ENCODE data around the gene C15orf61. TPM values are rescaled to one million over a fixed set of nuclear protein-coding genes. Genes with fewer than 3 reads are reported as not detected.

C15orf61 gene
- polyA plus RNA-seq, 2 of the 4 experiments (the other 2 are of a cell fraction): 3.6 to 5.9 TPM

DNA sequence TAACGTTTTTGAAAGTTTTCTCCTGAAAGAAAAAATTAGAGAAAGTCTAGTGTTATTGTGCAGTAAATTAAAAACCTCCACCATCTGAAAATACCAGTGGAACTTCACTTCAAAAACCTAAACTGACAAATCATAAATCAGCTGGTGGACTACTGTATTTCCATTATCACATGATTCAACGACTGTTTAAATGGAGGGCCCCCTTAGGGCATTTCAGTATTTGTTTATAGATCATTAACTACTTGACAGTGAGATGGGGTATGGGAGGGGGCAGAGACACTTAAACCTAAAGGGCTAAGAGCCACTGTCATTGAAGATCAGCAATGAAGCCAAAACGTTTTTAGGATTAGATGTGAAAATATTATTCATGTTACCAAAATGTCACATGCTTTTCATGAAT lies 8.8 kb upstream of the C15orf61 start:
- Histone ChIP-seq H3K4me1 (peaks cover 14% of the 10 kb centered on the region; the same call in 2 of the 3 replicates), H3K27ac (no peak overlapping the region), H3K9me3 (no peaks in the 10 kb centered on the region), H3K4me3 (no peak overlapping the region), H3K4me2 (no peak overlapping the region)
- ChIA-PET POLR2A (no interaction called here), CTCF (interaction anchor here (1.1 to 2.1 kb wide), 3 partner anchors 10 to 321 kb away, joined by 3 to 8 read pairs (median 3); no protein-coding TSS in a partner anchor)
- no peak for DNase-seq (ENCODE audit: low read depth in 1 of 2, low spot score in 1 of 2)
- 25% methylated on average over 3 of the region's 3 CpGs for WGBS (ENCODE audit: missing lambda C conversion rate)
- TF ChIP-seq CHD4 (IDR thresholded peaks at IDR 0.05; ENCODE audit: borderline replicate concordance): no peak
- TF ChIP-seq RCOR1 (IDR thresholded peaks at IDR 0.05; ENCODE audit: low read depth, low read length): no peak
- TF ChIP-seq, protein P1, sequence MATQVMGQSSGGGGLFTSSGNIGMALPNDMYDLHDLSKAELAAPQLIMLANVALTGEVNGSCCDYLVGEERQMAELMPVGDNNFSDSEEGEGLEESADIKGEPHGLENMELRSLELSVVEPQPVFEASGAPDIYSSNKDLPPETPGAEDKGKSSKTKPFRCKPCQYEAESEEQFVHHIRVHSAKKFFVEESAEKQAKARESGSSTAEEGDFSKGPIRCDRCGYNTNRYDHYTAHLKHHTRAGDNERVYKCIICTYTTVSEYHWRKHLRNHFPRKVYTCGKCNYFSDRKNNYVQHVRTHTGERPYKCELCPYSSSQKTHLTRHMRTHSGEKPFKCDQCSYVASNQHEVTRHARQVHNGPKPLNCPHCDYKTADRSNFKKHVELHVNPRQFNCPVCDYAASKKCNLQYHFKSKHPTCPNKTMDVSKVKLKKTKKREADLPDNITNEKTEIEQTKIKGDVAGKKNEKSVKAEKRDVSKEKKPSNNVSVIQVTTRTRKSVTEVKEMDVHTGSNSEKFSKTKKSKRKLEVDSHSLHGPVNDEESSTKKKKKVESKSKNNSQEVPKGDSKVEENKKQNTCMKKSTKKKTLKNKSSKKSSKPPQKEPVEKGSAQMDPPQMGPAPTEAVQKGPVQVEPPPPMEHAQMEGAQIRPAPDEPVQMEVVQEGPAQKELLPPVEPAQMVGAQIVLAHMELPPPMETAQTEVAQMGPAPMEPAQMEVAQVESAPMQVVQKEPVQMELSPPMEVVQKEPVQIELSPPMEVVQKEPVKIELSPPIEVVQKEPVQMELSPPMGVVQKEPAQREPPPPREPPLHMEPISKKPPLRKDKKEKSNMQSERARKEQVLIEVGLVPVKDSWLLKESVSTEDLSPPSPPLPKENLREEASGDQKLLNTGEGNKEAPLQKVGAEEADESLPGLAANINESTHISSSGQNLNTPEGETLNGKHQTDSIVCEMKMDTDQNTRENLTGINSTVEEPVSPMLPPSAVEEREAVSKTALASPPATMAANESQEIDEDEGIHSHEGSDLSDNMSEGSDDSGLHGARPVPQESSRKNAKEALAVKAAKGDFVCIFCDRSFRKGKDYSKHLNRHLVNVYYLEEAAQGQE (IDR thresholded peaks at IDR 0.05): no peak
- no peak for TF ChIP-seq FOSL2 (IDR thresholded peaks at IDR 0.05)
- no peak for TF ChIP-seq FOSL2 (CRISPR knock-in tag; IDR thresholded peaks at IDR 0.05)
- TF ChIP-seq EHF (CRISPR knock-in tag; IDR thresholded peaks at IDR 0.05): no peak
- TF ChIP-seq, protein P2, sequence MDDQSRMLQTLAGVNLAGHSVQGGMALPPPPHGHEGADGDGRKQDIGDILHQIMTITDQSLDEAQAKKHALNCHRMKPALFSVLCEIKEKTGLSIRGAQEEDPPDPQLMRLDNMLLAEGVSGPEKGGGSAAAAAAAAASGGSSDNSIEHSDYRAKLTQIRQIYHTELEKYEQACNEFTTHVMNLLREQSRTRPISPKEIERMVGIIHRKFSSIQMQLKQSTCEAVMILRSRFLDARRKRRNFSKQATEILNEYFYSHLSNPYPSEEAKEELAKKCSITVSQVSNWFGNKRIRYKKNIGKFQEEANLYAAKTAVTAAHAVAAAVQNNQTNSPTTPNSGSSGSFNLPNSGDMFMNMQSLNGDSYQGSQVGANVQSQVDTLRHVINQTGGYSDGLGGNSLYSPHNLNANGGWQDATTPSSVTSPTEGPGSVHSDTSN (IDR thresholded peaks at IDR 0.05): no peak
- TF ChIP-seq CHD2 (IDR thresholded peaks at IDR 0.05; ENCODE audit: low read length, partially characterized antibody): no peak
- no peak for TF ChIP-seq ZSCAN20 (CRISPR knock-in tag; IDR thresholded peaks at IDR 0.05)
- no peak for TF ChIP-seq PHF8 (IDR thresholded peaks at IDR 0.05; ENCODE audit: borderline replicate concordance, low read depth)
- TF ChIP-seq, protein P3, sequence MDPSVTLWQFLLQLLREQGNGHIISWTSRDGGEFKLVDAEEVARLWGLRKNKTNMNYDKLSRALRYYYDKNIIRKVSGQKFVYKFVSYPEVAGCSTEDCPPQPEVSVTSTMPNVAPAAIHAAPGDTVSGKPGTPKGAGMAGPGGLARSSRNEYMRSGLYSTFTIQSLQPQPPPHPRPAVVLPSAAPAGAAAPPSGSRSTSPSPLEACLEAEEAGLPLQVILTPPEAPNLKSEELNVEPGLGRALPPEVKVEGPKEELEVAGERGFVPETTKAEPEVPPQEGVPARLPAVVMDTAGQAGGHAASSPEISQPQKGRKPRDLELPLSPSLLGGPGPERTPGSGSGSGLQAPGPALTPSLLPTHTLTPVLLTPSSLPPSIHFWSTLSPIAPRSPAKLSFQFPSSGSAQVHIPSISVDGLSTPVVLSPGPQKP (IDR thresholded peaks at IDR 0.05; ENCODE audit: low read depth, low read length): no peak
- TF ChIP-seq EHMT2 (IDR thresholded peaks at IDR 0.05; ENCODE audit: low read depth): no peak
- ATAC-seq: no peak
- no peak for FAIRE-seq

DNA sequence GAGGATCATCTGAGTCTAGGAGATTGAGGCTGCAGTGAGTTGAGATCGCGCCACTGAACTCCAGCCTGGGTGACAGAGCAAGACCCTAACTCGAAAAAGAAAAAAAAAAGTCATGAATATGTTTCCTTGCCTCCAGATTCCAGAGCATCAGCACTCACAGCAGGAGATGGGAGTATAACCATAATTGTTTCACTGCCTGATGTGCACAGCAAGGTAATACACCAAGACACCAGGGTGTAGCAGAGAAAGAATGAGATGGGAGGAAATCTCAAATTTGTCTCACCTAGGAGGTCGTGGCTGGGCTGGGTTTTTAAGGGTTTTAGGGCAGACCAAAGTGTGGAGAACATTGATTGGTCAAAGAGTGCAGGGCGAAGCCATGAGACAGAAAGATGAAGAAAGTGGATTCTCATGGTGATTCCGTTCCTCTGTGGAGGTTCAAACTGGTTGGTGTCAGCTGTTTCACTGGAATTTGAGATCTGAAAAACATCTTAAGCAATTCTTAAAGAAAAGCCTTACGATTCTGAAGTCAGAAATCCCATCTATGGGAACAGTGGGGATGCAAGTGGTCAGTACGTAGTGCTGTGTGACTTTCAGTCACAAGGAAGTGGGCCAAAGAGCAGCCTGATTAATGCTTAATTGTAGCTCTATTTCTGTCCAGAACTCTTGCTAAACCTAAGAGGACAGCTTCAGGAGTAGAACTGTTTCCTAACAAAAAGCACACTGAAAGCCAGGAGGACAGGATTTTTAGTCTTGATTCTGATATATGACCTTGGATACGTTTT lies 7.8 kb upstream of the C15orf61 start:
- H3K9me3 ChIP-seq: no peaks in the 10 kb centered on the region
- H3K4me3 ChIP-seq: no peak overlapping the region
- TF ChIP-seq CEBPB (IDR thresholded peaks at IDR 0.05) (no peak), FOXS1 (CRISPR knock-in tag; IDR thresholded peaks at IDR 0.05) (no peak), RNF2 (IDR thresholded peaks at IDR 0.05; ENCODE audit: borderline replicate concordance, low read depth) (no peak), EP300 (IDR thresholded peaks at IDR 0.05) (no peak), MAZ (IDR thresholded peaks at IDR 0.05; ENCODE audit: borderline replicate concordance, low read depth, low read length) (no peak), JUN (IDR thresholded peaks at IDR 0.05) (no peak), MYC (IDR thresholded peaks at IDR 0.05; ENCODE audit: borderline replicate concordance, low read length) (no peak), ZFP36 (IDR thresholded peaks at IDR 0.05; ENCODE audit: borderline replicate concordance, partially characterized antibody) (no peak), NR3C1 (IDR thresholded peaks at IDR 0.05) (no peak), EHF (CRISPR knock-in tag; IDR thresholded peaks at IDR 0.05) (no peak), TFCP2L1 (CRISPR knock-in tag; IDR thresholded peaks at IDR 0.05) (no peak), HOXB13 (CRISPR knock-in tag; IDR thresholded peaks at IDR 0.05; ENCODE audit: low read depth) (no peak), SMC3 (IDR thresholded peaks at IDR 0.05) (no peak), KDM1A (IDR thresholded peaks at IDR 0.05; ENCODE audit: low read depth) (no peak), RFX5 (IDR thresholded peaks at IDR 0.05) (no peak)
- TF ChIP-seq, protein P4, sequence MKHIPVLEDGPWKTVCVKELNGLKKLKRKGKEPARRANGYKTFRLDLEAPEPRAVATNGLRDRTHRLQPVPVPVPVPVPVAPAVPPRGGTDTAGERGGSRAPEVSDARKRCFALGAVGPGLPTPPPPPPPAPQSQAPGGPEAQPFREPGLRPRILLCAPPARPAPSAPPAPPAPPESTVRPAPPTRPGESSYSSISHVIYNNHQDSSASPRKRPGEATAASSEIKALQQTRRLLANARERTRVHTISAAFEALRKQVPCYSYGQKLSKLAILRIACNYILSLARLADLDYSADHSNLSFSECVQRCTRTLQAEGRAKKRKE (CRISPR knock-in tag; IDR thresholded peaks at IDR 0.05; ENCODE audit: low read depth): no peak
- no peak overlapping the region for H3K27ac ChIP-seq
- FAIRE-seq: no peak
- H3K4me1 ChIP-seq: peaks cover 14% of the 10 kb centered on the region; the same call in 2 of the 3 replicates
- ChIA-PET POLR2A (no interaction called here), CTCF (no interaction called here)
- ATAC-seq: no peak
- no peak overlapping the region for H3K4me2 ChIP-seq
- no peak for DNase-seq (ENCODE audit: low read depth in 1 of 2, low spot score in 1 of 2)
- WGBS (ENCODE audit: missing lambda C conversion rate): 61% methylated on average over 9 of the region's 9 CpGs
